H9 (cell line): Measurements from ENCODE around the gene RPGR. TPM values are rescaled to one million over a fixed set of nuclear protein-coding genes. Genes with fewer than 3 reads are reported as not detected.

Experiments used
- DNase-seq: peaks from one replicate; pipeline ENCODE4 v3.0.0-alpha.2; 2017
- H2AFZ ChIP-seq: one replicate; pipeline ENCODE4 v1.6.1; 2013; ENCODE audit warnings: mild to moderate bottlenecking, low read length, control low read depth, moderate library complexity
- H2AK5ac ChIP-seq: 2 replicates; pipeline ENCODE4 v1.6.1; 2013; ENCODE audit warnings: low read length, control low read depth, mixed read lengths; ENCODE audit not compliant: insufficient read length
- H2BK120ac ChIP-seq: one replicate; pipeline ENCODE4 v1.6.1; 2013; ENCODE audit warnings: low read depth, mild to moderate bottlenecking, low read length, control low read depth, inconsistent platforms; ENCODE audit not compliant: poor library complexity, severe bottlenecking
- H2BK12ac ChIP-seq: 2 replicates; pipeline ENCODE4 v1.6.1; 2013; ENCODE audit warnings: low read length, control low read depth, mixed read lengths, low read depth; ENCODE audit not compliant: insufficient read length
- H2BK15ac ChIP-seq: 2 replicates; pipeline ENCODE4 v1.6.1; 2013; ENCODE audit warnings: low read depth, low read length, control low read depth
- H2BK20ac ChIP-seq: one replicate; pipeline ENCODE4 v1.6.1; 2013; ENCODE audit warnings: low read depth, mild to moderate bottlenecking, low read length, control low read depth, inconsistent platforms; ENCODE audit not compliant: poor library complexity, severe bottlenecking
- H2BK5ac ChIP-seq: 2 replicates; pipeline ENCODE4 v1.6.1; 2013; ENCODE audit warnings: low read length, control low read depth, mixed read lengths; ENCODE audit not compliant: insufficient read length
- H3K14ac ChIP-seq: 2 replicates; pipeline ENCODE4 v1.6.1; 2013; ENCODE audit warnings: low read length, control low read depth; ENCODE audit not compliant: insufficient read depth
- H3K18ac ChIP-seq: 2 replicates; pipeline ENCODE4 v1.6.1; 2013; ENCODE audit warnings: low read depth, mild to moderate bottlenecking, mixed read lengths, low read length, control low read depth; ENCODE audit not compliant: insufficient read length
- H3K23ac ChIP-seq: 2 replicates; pipeline ENCODE4 v1.6.1; 2013; ENCODE audit warnings: low read length, control low read depth, mixed read lengths, low read depth; ENCODE audit not compliant: insufficient read length
- H3K23me2 ChIP-seq: 2 replicates; pipeline ENCODE4 v1.6.1; 2013; ENCODE audit warnings: low read depth, mild to moderate bottlenecking, mixed read lengths, low read length, control low read depth; ENCODE audit not compliant: insufficient read length, poor library complexity, severe bottlenecking
- H3K27ac ChIP-seq: 2 replicates; pipeline ENCODE4 v1.5.1; 2013; ENCODE audit warnings: low read length, control low read depth, mixed read lengths, low read depth; ENCODE audit not compliant: insufficient read length
- H3K27me3 ChIP-seq: 2 replicates; pipeline ENCODE4 v1.6.1; 2013; ENCODE audit warnings: low read length, control low read depth, inconsistent platforms; ENCODE audit not compliant: insufficient read depth
- H3K4ac ChIP-seq: 2 replicates; pipeline ENCODE4 v1.6.1; 2013; ENCODE audit warnings: low read depth, mild to moderate bottlenecking, control low read depth, inconsistent platforms, low read length, moderate library complexity
- H3K4me1 ChIP-seq: 2 replicates; pipeline ENCODE4 v1.6.1; 2013; ENCODE audit warnings: low read length, control low read depth, inconsistent platforms; ENCODE audit not compliant: insufficient read depth
- H3K4me2 ChIP-seq: 2 replicates; pipeline ENCODE4 v1.6.1; 2013; ENCODE audit warnings: low read length, control low read depth, mixed read lengths; ENCODE audit not compliant: insufficient read length, insufficient read depth
- H3K56ac ChIP-seq: 2 replicates; pipeline ENCODE4 v1.6.1; 2013; ENCODE audit warnings: low read depth, mild to moderate bottlenecking, mixed read lengths, low read length, control low read depth; ENCODE audit not compliant: insufficient read length
- H3K79me1 ChIP-seq: 2 replicates; pipeline ENCODE4 v1.6.1; 2013; ENCODE audit warnings: low read depth, mild to moderate bottlenecking, moderate library complexity, low read length, control low read depth, inconsistent platforms; ENCODE audit not compliant: insufficient read depth, poor library complexity, severe bottlenecking
- H3K79me2 ChIP-seq: 2 replicates; pipeline ENCODE4 v1.6.1; 2013; ENCODE audit warnings: low read length, control low read depth, inconsistent platforms; ENCODE audit not compliant: insufficient read depth
- H3K9ac ChIP-seq: 2 replicates; pipeline ENCODE4 v1.6.1; 2013; ENCODE audit warnings: low read length, control low read depth, mixed read lengths; ENCODE audit not compliant: insufficient read length; ENCODE audit errors: extremely low read depth
- H3K9me3 ChIP-seq: one replicate; pipeline ENCODE4 v1.6.1; 2013; ENCODE audit warnings: low read depth, low read length, inconsistent platforms; ENCODE audit not compliant: control insufficient read depth
- H3T11ph ChIP-seq: one replicate; pipeline ENCODE4 v1.6.1; 2013; ENCODE audit warnings: mild to moderate bottlenecking, low read length, control low read depth, inconsistent platforms
- H4K20me1 ChIP-seq: one replicate; pipeline ENCODE4 v1.6.1; 2013; ENCODE audit not compliant: control insufficient read depth, insufficient read length, insufficient read depth
- H4K5ac ChIP-seq: 2 replicates; pipeline ENCODE4 v1.6.1; 2013; ENCODE audit warnings: low read depth, mild to moderate bottlenecking, mixed read lengths, low read length, control low read depth; ENCODE audit not compliant: insufficient read length
- H4K8ac ChIP-seq: replicated peaks from 2 replicates; pipeline ENCODE4 v1.6.1; 2013; ENCODE audit warnings: low read length, control low read depth, mixed read lengths, low read depth; ENCODE audit not compliant: insufficient read length
- H4K91ac ChIP-seq: 2 replicates; pipeline ENCODE4 v1.6.1; 2013; ENCODE audit warnings: low read depth, mild to moderate bottlenecking, moderate library complexity, mixed read lengths, low read length, control low read depth; ENCODE audit not compliant: insufficient read length
- H3K27ac Mint-ChIP-seq, 3 experiments: 2 replicates in 2 of 3; 3 replicates in 1 of 3; pipeline ENCODE4 v1.8.0; 2020 to 2021; ENCODE audit warnings: mixed read lengths in 3 of 3, mild to moderate bottlenecking in 1 of 3, moderate library complexity in 1 of 3
- H3K27me3 Mint-ChIP-seq: 2 replicates; pipeline ENCODE4 v1.8.0; 2021; ENCODE audit warnings: low read depth, mild to moderate bottlenecking, moderate library complexity, mixed read lengths
- H3K36me3 Mint-ChIP-seq, 3 experiments: 2 replicates in 2 of 3; 3 replicates in 1 of 3; pipeline ENCODE4 v1.8.0; 2020 to 2021; ENCODE audit warnings: low read depth in 3 of 3, mixed read lengths in 3 of 3; ENCODE audit not compliant: insufficient read depth in 1 of 3
- H3K4me1 Mint-ChIP-seq, 2 experiments: 2 replicates each; pipeline ENCODE4 v1.8.0; 2020; ENCODE audit warnings: mixed read lengths in 2 of 2
- H3K4me3 Mint-ChIP-seq, 2 experiments: 2 replicates in 1 of 2; 3 replicates in 1 of 2; pipeline ENCODE4 v1.8.0; 2020 to 2021; ENCODE audit warnings: mild to moderate bottlenecking in 2 of 2, mixed read lengths in 2 of 2, moderate library complexity in 1 of 2
- H3K9me3 Mint-ChIP-seq, 2 experiments: 2 replicates in 1 of 2; 3 replicates in 1 of 2; pipeline ENCODE4 v1.8.0; 2020; ENCODE audit warnings: mild to moderate bottlenecking in 2 of 2, mixed read lengths in 2 of 2, moderate library complexity in 1 of 2
- CTCF ChIP-seq: fragments of 200-600 bp; sonication (generic); conservative IDR thresholded peaks from 3 replicates; pipeline ENCODE4 v1.8.0; 2021; ENCODE audit warnings: antibody characterized with exemption, mild to moderate bottlenecking
- WGBS: extraction: QIAGEN DNeasy Blood & Tissue Kit; methylation state at CpG from one replicate; pipeline ENCODE4 v1.1.7; 2013; ENCODE audit warnings: missing lambda C conversion rate, low lambda C conversion rate, mixed read lengths; ENCODE audit not compliant: insufficient read length; ENCODE audit errors: extremely low coverage; 5-methylcytosine and 5-hydroxymethylcytosine counted together
- total RNA-seq: library from RNA; stranded (reverse); gene quantifications from 2 replicates; pipeline ENCODE4 v1.2.1, GENCODE V29; 2021

Gene RPGR
- total RNA-seq, 1 experiment from 2014 or later, result 7.3 TPM

GRCh38 chrX:38287674-38288073 lies 39.6 kb downstream of the RPGR start:
- no peak overlapping the region for H3K27ac Mint-ChIP-seq
- H3K9me3 Mint-ChIP-seq, result peaks cover 33 to 41% of the 10 kb centered on the region in 2 experiments
- H3K79me2 ChIP-seq, result no peaks in the 10 kb centered on the region

More at GRCh38 chrX:38287674-38288073, 39.6 kb downstream of the RPGR start:
- Histone ChIP-seq H2BK12ac (no peak overlapping the region), H2BK5ac (no peak overlapping the region), H3T11ph (no peak overlapping the region), H4K5ac (no peak overlapping the region), H3K4ac (no peak overlapping the region), H2AFZ (no peak overlapping the region), H3K14ac (no peak overlapping the region), H2AK5ac (no peak overlapping the region), H4K91ac (no peak overlapping the region), H2BK20ac (no peak overlapping the region), H3K4me1 (no peaks in the 10 kb centered on the region), H3K56ac (no peak overlapping the region), H3K23me2 (no peaks in the 10 kb centered on the region), H3K27me3 (no peaks in the 10 kb centered on the region), H3K79me1 (no peaks in the 10 kb centered on the region), H4K20me1 (no peaks in the 10 kb centered on the region), H3K18ac (no peak overlapping the region), H3K4me2 (no peak overlapping the region), H3K23ac (no peak overlapping the region), H3K9ac (no peak overlapping the region), H2BK120ac (no peak overlapping the region), H4K8ac (no peak overlapping the region), H2BK15ac (no peak overlapping the region), H3K27ac (no peak overlapping the region), H3K9me3 (peaks cover 6% of the 10 kb centered on the region)
- no peak for TF ChIP-seq CTCF
- Mint-ChIP-seq H3K4me3 (no peak overlapping the region), H3K27me3 (no peaks in the 10 kb centered on the region; the same call in 1 of the 2 replicates), H3K4me1 (peaks cover 0 to 2% of the 10 kb centered on the region in 2 experiments; a peak in 1 of 4 replicates), H3K36me3 (peaks cover 9 to 21% (median 17%) of the 10 kb centered on the region in 3 experiments; a peak in 6 of 7 replicates)
- no CpG with 5 or more reads among the region's 5 CpGs for WGBS
- DNase-seq, result no peak
